ENCODE data around the gene GSTO1.

- no peak for TF ChIP-seq CTCF (IDR thresholded peaks at IDR 0.05; ENCODE audit: poor library complexity, severe bottlenecking)
- TF ChIP-seq POLR2AphosphoS5 (IDR thresholded peaks at IDR 0.05), result no peak
- TF ChIP-seq MXI1 (conservative IDR thresholded peaks at IDR 0.05; ENCODE audit: poor library complexity, severe bottlenecking), result no peak
- no peak for TF ChIP-seq REST (IDR thresholded peaks at IDR 0.05; ENCODE audit: borderline replicate concordance)
- no peak for TF ChIP-seq RAD21 (conservative IDR thresholded peaks at IDR 0.05)
Measured at GRCh38 chr10:104257235-104257634, 2.5 kb downstream of the GSTO1 start.

All from neural cell (in vitro differentiated cells).